ENCODE data around the gene CCDC127.

DNA sequence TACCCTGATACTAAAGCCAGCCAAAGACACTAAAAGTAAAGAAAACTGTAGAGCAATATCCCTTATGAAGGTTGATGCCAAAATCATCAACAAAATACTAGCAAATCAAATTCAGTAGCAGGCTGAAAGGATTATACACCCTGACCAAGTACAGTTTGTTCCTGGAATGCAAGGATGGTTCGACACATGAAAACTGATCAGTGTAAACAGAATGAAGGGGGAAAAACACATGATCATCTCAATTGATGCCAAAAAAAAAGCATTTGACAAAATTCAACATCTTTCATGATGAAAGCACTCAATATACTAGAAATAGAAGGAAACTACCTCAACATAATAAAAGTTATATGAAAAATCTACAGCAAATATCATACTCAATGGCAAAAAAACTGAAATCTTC, 70.2 kb downstream of the CCDC127 start:
- TF ChIP-seq, protein P1, sequence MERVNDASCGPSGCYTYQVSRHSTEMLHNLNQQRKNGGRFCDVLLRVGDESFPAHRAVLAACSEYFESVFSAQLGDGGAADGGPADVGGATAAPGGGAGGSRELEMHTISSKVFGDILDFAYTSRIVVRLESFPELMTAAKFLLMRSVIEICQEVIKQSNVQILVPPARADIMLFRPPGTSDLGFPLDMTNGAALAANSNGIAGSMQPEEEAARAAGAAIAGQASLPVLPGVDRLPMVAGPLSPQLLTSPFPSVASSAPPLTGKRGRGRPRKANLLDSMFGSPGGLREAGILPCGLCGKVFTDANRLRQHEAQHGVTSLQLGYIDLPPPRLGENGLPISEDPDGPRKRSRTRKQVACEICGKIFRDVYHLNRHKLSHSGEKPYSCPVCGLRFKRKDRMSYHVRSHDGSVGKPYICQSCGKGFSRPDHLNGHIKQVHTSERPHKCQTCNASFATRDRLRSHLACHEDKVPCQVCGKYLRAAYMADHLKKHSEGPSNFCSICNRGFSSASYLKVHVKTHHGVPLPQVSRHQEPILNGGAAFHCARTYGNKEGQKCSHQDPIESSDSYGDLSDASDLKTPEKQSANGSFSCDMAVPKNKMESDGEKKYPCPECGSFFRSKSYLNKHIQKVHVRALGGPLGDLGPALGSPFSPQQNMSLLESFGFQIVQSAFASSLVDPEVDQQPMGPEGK (CRISPR knock-in tag; IDR thresholded peaks at IDR 0.05; ENCODE audit: borderline replicate concordance), result no peak
- no peak for TF ChIP-seq PPARA (CRISPR knock-in tag; IDR thresholded peaks at IDR 0.05; ENCODE audit: borderline replicate concordance)
- no peak for TF ChIP-seq ZNF565 (CRISPR knock-in tag; conservative IDR thresholded peaks at IDR 0.05; ENCODE audit: low read depth)
- TF ChIP-seq, protein P2, sequence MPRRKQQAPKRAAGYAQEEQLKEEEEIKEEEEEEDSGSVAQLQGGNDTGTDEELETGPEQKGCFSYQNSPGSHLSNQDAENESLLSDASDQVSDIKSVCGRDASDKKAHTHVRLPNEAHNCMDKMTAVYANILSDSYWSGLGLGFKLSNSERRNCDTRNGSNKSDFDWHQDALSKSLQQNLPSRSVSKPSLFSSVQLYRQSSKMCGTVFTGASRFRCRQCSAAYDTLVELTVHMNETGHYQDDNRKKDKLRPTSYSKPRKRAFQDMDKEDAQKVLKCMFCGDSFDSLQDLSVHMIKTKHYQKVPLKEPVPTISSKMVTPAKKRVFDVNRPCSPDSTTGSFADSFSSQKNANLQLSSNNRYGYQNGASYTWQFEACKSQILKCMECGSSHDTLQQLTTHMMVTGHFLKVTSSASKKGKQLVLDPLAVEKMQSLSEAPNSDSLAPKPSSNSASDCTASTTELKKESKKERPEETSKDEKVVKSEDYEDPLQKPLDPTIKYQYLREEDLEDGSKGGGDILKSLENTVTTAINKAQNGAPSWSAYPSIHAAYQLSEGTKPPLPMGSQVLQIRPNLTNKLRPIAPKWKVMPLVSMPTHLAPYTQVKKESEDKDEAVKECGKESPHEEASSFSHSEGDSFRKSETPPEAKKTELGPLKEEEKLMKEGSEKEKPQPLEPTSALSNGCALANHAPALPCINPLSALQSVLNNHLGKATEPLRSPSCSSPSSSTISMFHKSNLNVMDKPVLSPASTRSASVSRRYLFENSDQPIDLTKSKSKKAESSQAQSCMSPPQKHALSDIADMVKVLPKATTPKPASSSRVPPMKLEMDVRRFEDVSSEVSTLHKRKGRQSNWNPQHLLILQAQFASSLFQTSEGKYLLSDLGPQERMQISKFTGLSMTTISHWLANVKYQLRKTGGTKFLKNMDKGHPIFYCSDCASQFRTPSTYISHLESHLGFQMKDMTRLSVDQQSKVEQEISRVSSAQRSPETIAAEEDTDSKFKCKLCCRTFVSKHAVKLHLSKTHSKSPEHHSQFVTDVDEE (CRISPR knock-in tag; IDR thresholded peaks at IDR 0.05), result no peak
- TF ChIP-seq ISL1 (CRISPR knock-in tag; IDR thresholded peaks at IDR 0.05), result no peak
- TF ChIP-seq BACH2 (CRISPR knock-in tag; IDR thresholded peaks at IDR 0.05; ENCODE audit: borderline replicate concordance), result no peak
- TF ChIP-seq, protein P3, sequence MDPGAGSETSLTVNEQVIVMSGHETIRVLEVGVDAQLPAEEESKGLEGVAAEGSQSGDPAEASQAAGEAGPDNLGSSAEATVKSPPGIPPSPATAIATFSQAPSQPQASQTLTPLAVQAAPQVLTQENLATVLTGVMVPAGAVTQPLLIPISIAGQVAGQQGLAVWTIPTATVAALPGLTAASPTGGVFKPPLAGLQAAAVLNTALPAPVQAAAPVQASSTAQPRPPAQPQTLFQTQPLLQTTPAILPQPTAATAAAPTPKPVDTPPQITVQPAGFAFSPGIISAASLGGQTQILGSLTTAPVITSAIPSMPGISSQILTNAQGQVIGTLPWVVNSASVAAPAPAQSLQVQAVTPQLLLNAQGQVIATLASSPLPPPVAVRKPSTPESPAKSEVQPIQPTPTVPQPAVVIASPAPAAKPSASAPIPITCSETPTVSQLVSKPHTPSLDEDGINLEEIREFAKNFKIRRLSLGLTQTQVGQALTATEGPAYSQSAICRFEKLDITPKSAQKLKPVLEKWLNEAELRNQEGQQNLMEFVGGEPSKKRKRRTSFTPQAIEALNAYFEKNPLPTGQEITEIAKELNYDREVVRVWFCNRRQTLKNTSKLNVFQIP (CRISPR knock-in tag; IDR thresholded peaks at IDR 0.05; ENCODE audit: borderline replicate concordance, low read depth), result no peak
- no peak for TF ChIP-seq ZFP30 (CRISPR knock-in tag; IDR thresholded peaks at IDR 0.05)
- TF ChIP-seq TCF4 (CRISPR knock-in tag; IDR thresholded peaks at IDR 0.05; ENCODE audit: borderline replicate concordance), result no peak
- no peak for TF ChIP-seq ZFP3 (CRISPR knock-in tag; IDR thresholded peaks at IDR 0.05)
- no peak for TF ChIP-seq CSDC2 (CRISPR knock-in tag; IDR thresholded peaks at IDR 0.05)
- TF ChIP-seq, protein P4, sequence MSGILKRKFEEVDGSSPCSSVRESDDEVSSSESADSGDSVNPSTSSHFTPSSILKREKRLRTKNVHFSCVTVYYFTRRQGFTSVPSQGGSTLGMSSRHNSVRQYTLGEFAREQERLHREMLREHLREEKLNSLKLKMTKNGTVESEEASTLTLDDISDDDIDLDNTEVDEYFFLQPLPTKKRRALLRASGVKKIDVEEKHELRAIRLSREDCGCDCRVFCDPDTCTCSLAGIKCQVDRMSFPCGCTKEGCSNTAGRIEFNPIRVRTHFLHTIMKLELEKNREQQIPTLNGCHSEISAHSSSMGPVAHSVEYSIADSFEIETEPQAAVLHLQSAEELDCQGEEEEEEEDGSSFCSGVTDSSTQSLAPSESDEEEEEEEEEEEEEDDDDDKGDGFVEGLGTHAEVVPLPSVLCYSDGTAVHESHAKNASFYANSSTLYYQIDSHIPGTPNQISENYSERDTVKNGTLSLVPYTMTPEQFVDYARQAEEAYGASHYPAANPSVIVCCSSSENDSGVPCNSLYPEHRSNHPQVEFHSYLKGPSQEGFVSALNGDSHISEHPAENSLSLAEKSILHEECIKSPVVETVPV (CRISPR knock-in tag; IDR thresholded peaks at IDR 0.05), result no peak
